H9 (cell line): ENCODE measurements around the gene ARHGEF6. TPM values are rescaled to one million over a fixed set of nuclear protein-coding genes. Genes with fewer than 3 reads are reported as not detected.

ENCODE experiments used
- DNase-seq: peaks from one replicate; pipeline ENCODE4 v3.0.0-alpha.2; 2017
- H2AFZ ChIP-seq: one replicate; pipeline ENCODE4 v1.6.1; 2013; ENCODE audit warnings: mild to moderate bottlenecking, low read length, control low read depth, moderate library complexity
- H2AK5ac ChIP-seq: 2 replicates; pipeline ENCODE4 v1.6.1; 2013; ENCODE audit warnings: low read length, control low read depth, mixed read lengths; ENCODE audit not compliant: insufficient read length
- H2BK120ac ChIP-seq: one replicate; pipeline ENCODE4 v1.6.1; 2013; ENCODE audit warnings: low read depth, mild to moderate bottlenecking, low read length, control low read depth, inconsistent platforms; ENCODE audit not compliant: poor library complexity, severe bottlenecking
- H2BK12ac ChIP-seq: 2 replicates; pipeline ENCODE4 v1.6.1; 2013; ENCODE audit warnings: low read length, control low read depth, mixed read lengths, low read depth; ENCODE audit not compliant: insufficient read length
- H2BK15ac ChIP-seq: 2 replicates; pipeline ENCODE4 v1.6.1; 2013; ENCODE audit warnings: low read depth, low read length, control low read depth
- H2BK20ac ChIP-seq: one replicate; pipeline ENCODE4 v1.6.1; 2013; ENCODE audit warnings: low read depth, mild to moderate bottlenecking, low read length, control low read depth, inconsistent platforms; ENCODE audit not compliant: poor library complexity, severe bottlenecking
- H2BK5ac ChIP-seq: 2 replicates; pipeline ENCODE4 v1.6.1; 2013; ENCODE audit warnings: low read length, control low read depth, mixed read lengths; ENCODE audit not compliant: insufficient read length
- H3K14ac ChIP-seq: 2 replicates; pipeline ENCODE4 v1.6.1; 2013; ENCODE audit warnings: low read length, control low read depth; ENCODE audit not compliant: insufficient read depth
- H3K18ac ChIP-seq: 2 replicates; pipeline ENCODE4 v1.6.1; 2013; ENCODE audit warnings: low read depth, mild to moderate bottlenecking, mixed read lengths, low read length, control low read depth; ENCODE audit not compliant: insufficient read length
- H3K23ac ChIP-seq: 2 replicates; pipeline ENCODE4 v1.6.1; 2013; ENCODE audit warnings: low read length, control low read depth, mixed read lengths, low read depth; ENCODE audit not compliant: insufficient read length
- H3K23me2 ChIP-seq: 2 replicates; pipeline ENCODE4 v1.6.1; 2013; ENCODE audit warnings: low read depth, mild to moderate bottlenecking, mixed read lengths, low read length, control low read depth; ENCODE audit not compliant: insufficient read length, poor library complexity, severe bottlenecking
- H3K27ac ChIP-seq: 2 replicates; pipeline ENCODE4 v1.5.1; 2013; ENCODE audit warnings: low read length, control low read depth, mixed read lengths, low read depth; ENCODE audit not compliant: insufficient read length
- H3K27me3 ChIP-seq: 2 replicates; pipeline ENCODE4 v1.6.1; 2013; ENCODE audit warnings: low read length, control low read depth, inconsistent platforms; ENCODE audit not compliant: insufficient read depth
- H3K4ac ChIP-seq: 2 replicates; pipeline ENCODE4 v1.6.1; 2013; ENCODE audit warnings: low read depth, mild to moderate bottlenecking, control low read depth, inconsistent platforms, low read length, moderate library complexity
- H3K4me1 ChIP-seq: 2 replicates; pipeline ENCODE4 v1.6.1; 2013; ENCODE audit warnings: low read length, control low read depth, inconsistent platforms; ENCODE audit not compliant: insufficient read depth
- H3K4me2 ChIP-seq: 2 replicates; pipeline ENCODE4 v1.6.1; 2013; ENCODE audit warnings: low read length, control low read depth, mixed read lengths; ENCODE audit not compliant: insufficient read length, insufficient read depth
- H3K56ac ChIP-seq: 2 replicates; pipeline ENCODE4 v1.6.1; 2013; ENCODE audit warnings: low read depth, mild to moderate bottlenecking, mixed read lengths, low read length, control low read depth; ENCODE audit not compliant: insufficient read length
- H3K79me1 ChIP-seq: 2 replicates; pipeline ENCODE4 v1.6.1; 2013; ENCODE audit warnings: low read depth, mild to moderate bottlenecking, moderate library complexity, low read length, control low read depth, inconsistent platforms; ENCODE audit not compliant: insufficient read depth, poor library complexity, severe bottlenecking
- H3K79me2 ChIP-seq: 2 replicates; pipeline ENCODE4 v1.6.1; 2013; ENCODE audit warnings: low read length, control low read depth, inconsistent platforms; ENCODE audit not compliant: insufficient read depth
- H3K9ac ChIP-seq: 2 replicates; pipeline ENCODE4 v1.6.1; 2013; ENCODE audit warnings: low read length, control low read depth, mixed read lengths; ENCODE audit not compliant: insufficient read length; ENCODE audit errors: extremely low read depth
- H3K9me3 ChIP-seq: one replicate; pipeline ENCODE4 v1.6.1; 2013; ENCODE audit warnings: low read depth, low read length, inconsistent platforms; ENCODE audit not compliant: control insufficient read depth
- H3T11ph ChIP-seq: one replicate; pipeline ENCODE4 v1.6.1; 2013; ENCODE audit warnings: mild to moderate bottlenecking, low read length, control low read depth, inconsistent platforms
- H4K20me1 ChIP-seq: one replicate; pipeline ENCODE4 v1.6.1; 2013; ENCODE audit not compliant: control insufficient read depth, insufficient read length, insufficient read depth
- H4K5ac ChIP-seq: 2 replicates; pipeline ENCODE4 v1.6.1; 2013; ENCODE audit warnings: low read depth, mild to moderate bottlenecking, mixed read lengths, low read length, control low read depth; ENCODE audit not compliant: insufficient read length
- H4K8ac ChIP-seq: replicated peaks from 2 replicates; pipeline ENCODE4 v1.6.1; 2013; ENCODE audit warnings: low read length, control low read depth, mixed read lengths, low read depth; ENCODE audit not compliant: insufficient read length
- H4K91ac ChIP-seq: 2 replicates; pipeline ENCODE4 v1.6.1; 2013; ENCODE audit warnings: low read depth, mild to moderate bottlenecking, moderate library complexity, mixed read lengths, low read length, control low read depth; ENCODE audit not compliant: insufficient read length
- H3K27ac Mint-ChIP-seq, 3 experiments: 2 replicates in 2 of 3; 3 replicates in 1 of 3; pipeline ENCODE4 v1.8.0; 2020 to 2021; ENCODE audit warnings: mixed read lengths in 3 of 3, mild to moderate bottlenecking in 1 of 3, moderate library complexity in 1 of 3
- H3K27me3 Mint-ChIP-seq: 2 replicates; pipeline ENCODE4 v1.8.0; 2021; ENCODE audit warnings: low read depth, mild to moderate bottlenecking, moderate library complexity, mixed read lengths
- H3K36me3 Mint-ChIP-seq, 3 experiments: 2 replicates in 2 of 3; 3 replicates in 1 of 3; pipeline ENCODE4 v1.8.0; 2020 to 2021; ENCODE audit warnings: low read depth in 3 of 3, mixed read lengths in 3 of 3; ENCODE audit not compliant: insufficient read depth in 1 of 3
- H3K4me1 Mint-ChIP-seq, 2 experiments: 2 replicates each; pipeline ENCODE4 v1.8.0; 2020; ENCODE audit warnings: mixed read lengths in 2 of 2
- H3K4me3 Mint-ChIP-seq, 2 experiments: 2 replicates in 1 of 2; 3 replicates in 1 of 2; pipeline ENCODE4 v1.8.0; 2020 to 2021; ENCODE audit warnings: mild to moderate bottlenecking in 2 of 2, mixed read lengths in 2 of 2, moderate library complexity in 1 of 2
- H3K9me3 Mint-ChIP-seq, 2 experiments: 2 replicates in 1 of 2; 3 replicates in 1 of 2; pipeline ENCODE4 v1.8.0; 2020; ENCODE audit warnings: mild to moderate bottlenecking in 2 of 2, mixed read lengths in 2 of 2, moderate library complexity in 1 of 2
- CTCF ChIP-seq: fragments of 200-600 bp; sonication (generic); conservative IDR thresholded peaks from 3 replicates; pipeline ENCODE4 v1.8.0; 2021; ENCODE audit warnings: antibody characterized with exemption, mild to moderate bottlenecking
- WGBS: extraction: QIAGEN DNeasy Blood & Tissue Kit; methylation state at CpG from one replicate; pipeline ENCODE4 v1.1.7; 2013; ENCODE audit warnings: missing lambda C conversion rate, low lambda C conversion rate, mixed read lengths; ENCODE audit not compliant: insufficient read length; ENCODE audit errors: extremely low coverage; 5-methylcytosine and 5-hydroxymethylcytosine counted together
- total RNA-seq: library from RNA; stranded (reverse); gene quantifications from 2 replicates; pipeline ENCODE4 v1.2.1, GENCODE V29; 2021

The ARHGEF6 gene
- total RNA-seq, 1 experiment from 2014 or later: 3.6 TPM

- H3K18ac ChIP-seq: no peak overlapping the region
- no peak overlapping the region for H3K9ac ChIP-seq
- no peak overlapping the region for H3K27ac ChIP-seq
- H4K8ac ChIP-seq: no peak overlapping the region
- H3K4me2 ChIP-seq: no peak overlapping the region
- H3K23ac ChIP-seq: no peak overlapping the region
- Mint-ChIP-seq H3K9me3 (peaks cover 31 to 70% of the 10 kb centered on the region in 2 experiments), H3K27me3 (no peaks in the 10 kb centered on the region; the same call in 1 of the 2 replicates), H3K4me3 (no peak overlapping the region), H3K4me1 (peaks cover 1 to 2% of the 10 kb centered on the region in 2 experiments), H3K36me3 (peaks cover 0 to 2% (median 0%) of the 10 kb centered on the region in 3 experiments; a peak in 2 of 7 replicates), H3K27ac (no peak overlapping the region)
- no peaks in the 10 kb centered on the region for H3K79me2 ChIP-seq
- no peak overlapping the region for H2AFZ ChIP-seq
- H3K4ac ChIP-seq: no peak overlapping the region
- WGBS: no CpG with 5 or more reads among the region's 2 CpGs
- H2BK120ac ChIP-seq: no peak overlapping the region
- no peak overlapping the region for H2BK15ac ChIP-seq
- no peak overlapping the region for H3K14ac ChIP-seq
- no peak overlapping the region for H4K91ac ChIP-seq
- no peak overlapping the region for H2BK5ac ChIP-seq
- no peaks in the 10 kb centered on the region for H3K27me3 ChIP-seq
- no peak overlapping the region for H2AK5ac ChIP-seq
- H4K5ac ChIP-seq: no peak overlapping the region
- H3T11ph ChIP-seq: no peak overlapping the region
- TF ChIP-seq CTCF: no peak
- DNase-seq: no peak
- no peaks in the 10 kb centered on the region for H3K4me1 ChIP-seq
- H2BK12ac ChIP-seq: no peak overlapping the region
- H3K23me2 ChIP-seq: no peaks in the 10 kb centered on the region
- no peak overlapping the region for H3K56ac ChIP-seq
- H3K79me1 ChIP-seq: no peaks in the 10 kb centered on the region
- no peak overlapping the region for H2BK20ac ChIP-seq
- no peaks in the 10 kb centered on the region for H4K20me1 ChIP-seq
- peaks cover 15% of the 10 kb centered on the region for H3K9me3 ChIP-seq
Observed at GRCh38 chrX:136718091-136718490, 62.6 kb downstream of the ARHGEF6 start.
